ENCODE results near the gene YIF1A. TPM values are rescaled to one million over a fixed set of nuclear protein-coding genes. Genes with fewer than 3 reads are reported as not detected.
"Not testable (repeated sequence)": the region's sequence is repeated elsewhere in the genome, so short reads cannot be mapped to it uniquely, and the experiment has no call there.

The YIF1A gene
- total and polyA plus RNA-seq, 8 donors = 39.7 to 112 (median 56.6) TPM

GRCh38 chr11:66277471-66278362, 11.2 kb downstream of the YIF1A start, which contains the start of gene CNIH2:
Gene CNIH2, plus strand, starts transcription at chr11:66278175. Its CDS starts 282 bp downstream, at chr11:66278457.
- H3K27ac ChIP-seq = no peak within 1 kb of the TSS
- peaks cover 0 to 5% (median 0%) of the 10 kb centered on the region in 3 donors for H3K4me1 ChIP-seq
- peak; percentile 8 to 49 (median 26) for ATAC-seq
- no peaks in the 10 kb centered on the region for H3K27me3 ChIP-seq
- H3K4me3 ChIP-seq = peak within 1 kb of the TSS in 2 of 4 donors; percentile 24 to 35
- TF ChIP-seq, protein P1, sequence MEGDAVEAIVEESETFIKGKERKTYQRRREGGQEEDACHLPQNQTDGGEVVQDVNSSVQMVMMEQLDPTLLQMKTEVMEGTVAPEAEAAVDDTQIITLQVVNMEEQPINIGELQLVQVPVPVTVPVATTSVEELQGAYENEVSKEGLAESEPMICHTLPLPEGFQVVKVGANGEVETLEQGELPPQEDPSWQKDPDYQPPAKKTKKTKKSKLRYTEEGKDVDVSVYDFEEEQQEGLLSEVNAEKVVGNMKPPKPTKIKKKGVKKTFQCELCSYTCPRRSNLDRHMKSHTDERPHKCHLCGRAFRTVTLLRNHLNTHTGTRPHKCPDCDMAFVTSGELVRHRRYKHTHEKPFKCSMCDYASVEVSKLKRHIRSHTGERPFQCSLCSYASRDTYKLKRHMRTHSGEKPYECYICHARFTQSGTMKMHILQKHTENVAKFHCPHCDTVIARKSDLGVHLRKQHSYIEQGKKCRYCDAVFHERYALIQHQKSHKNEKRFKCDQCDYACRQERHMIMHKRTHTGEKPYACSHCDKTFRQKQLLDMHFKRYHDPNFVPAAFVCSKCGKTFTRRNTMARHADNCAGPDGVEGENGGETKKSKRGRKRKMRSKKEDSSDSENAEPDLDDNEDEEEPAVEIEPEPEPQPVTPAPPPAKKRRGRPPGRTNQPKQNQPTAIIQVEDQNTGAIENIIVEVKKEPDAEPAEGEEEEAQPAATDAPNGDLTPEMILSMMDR (IDR thresholded peaks at IDR 0.05) = no peak
- no peaks in the 10 kb centered on the region for H3K9me3 ChIP-seq
- WGBS, 2 donors = 4 to 6% methylated on average over 37 to 84 of the region's 84 CpGs
- intact Hi-C loops (cut with DNase I) = no loop called here
- FAIRE-seq = no peak
- peak in 4 of 6 donors; percentile 37 to 81 (median 68) for DNase-seq
- H3K36me3 ChIP-seq = peaks cover 0 to 26% (median 20%) of the 10 kb centered on the region in 3 donors

GRCh38 chr11:66277064-66277463, 11.9 kb downstream of the YIF1A start:
- peak in 1 of 6 donors; percentile 38 for DNase-seq
- WGBS, 2 donors = 78 to 84% methylated on average over 4 of the region's 4 CpGs
- intact Hi-C loops (cut with DNase I); H3K4me1 ChIP-seq; FAIRE-seq; H3K4me3 ChIP-seq; ATAC-seq; H3K27me3 ChIP-seq; H3K27ac ChIP-seq; H3K9me3 ChIP-seq: not testable (repeated sequence)
- H3K36me3 ChIP-seq = peaks cover 0 to 33% (median 27%) of the 10 kb centered on the region in 3 donors

DNA sequence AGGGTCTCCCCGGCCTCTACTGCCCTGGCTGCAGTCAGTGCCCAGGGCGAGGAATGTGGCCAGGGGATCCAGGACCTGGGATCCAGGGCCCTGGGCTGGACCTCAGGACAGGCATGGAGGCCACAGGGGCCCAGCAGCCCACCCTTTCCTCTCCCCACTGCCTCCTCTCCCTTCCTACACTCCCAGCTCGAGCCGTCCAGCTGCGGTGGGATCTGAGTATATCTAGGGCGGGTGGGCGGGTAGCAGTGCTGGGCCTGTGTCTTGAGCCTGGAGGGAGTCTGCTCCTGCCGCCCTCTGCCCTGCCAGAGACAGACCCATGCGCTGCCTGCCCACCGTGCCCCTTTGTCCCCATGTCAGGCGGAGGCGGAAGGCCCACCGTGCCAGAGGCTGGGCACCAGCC, 12.3 kb downstream of the YIF1A start:
- 85 to 90% methylated on average over 11 to 13 of the region's 13 CpGs for WGBS, 2 donors
- H3K27me3 ChIP-seq; H3K9me3 ChIP-seq; H3K4me1 ChIP-seq; H3K27ac ChIP-seq; ATAC-seq; FAIRE-seq; H3K4me3 ChIP-seq; intact Hi-C loops (cut with DNase I): not testable (repeated sequence)
- peaks cover 0 to 34% (median 29%) of the 10 kb centered on the region in 3 donors for H3K36me3 ChIP-seq
- peak in 1 of 6 donors; percentile 64 for DNase-seq

GRCh38 chr11:66275984-66276612, 12.8 kb downstream of the YIF1A start:
- intact Hi-C loops (cut with DNase I) = no loop called here
- 88 to 90% methylated on average over 14 of the region's 14 CpGs for WGBS, 2 donors
- H3K4me3 ChIP-seq = no peak overlapping the region
- peaks cover 0 to 3% (median 0%) of the 10 kb centered on the region in 3 donors for H3K4me1 ChIP-seq
- FAIRE-seq (no peak), DNase-seq (peak in 1 of 6 donors; percentile 61), ATAC-seq (no peak)
- H3K36me3 ChIP-seq = peaks cover 0 to 34% (median 29%) of the 10 kb centered on the region in 3 donors
- TF ChIP-seq, protein P1 (IDR thresholded peaks at IDR 0.05) = no peak
- H3K9me3 ChIP-seq = no peaks in the 10 kb centered on the region
- no peak overlapping the region for H3K27ac ChIP-seq
- H3K27me3 ChIP-seq = no peaks in the 10 kb centered on the region

DNA sequence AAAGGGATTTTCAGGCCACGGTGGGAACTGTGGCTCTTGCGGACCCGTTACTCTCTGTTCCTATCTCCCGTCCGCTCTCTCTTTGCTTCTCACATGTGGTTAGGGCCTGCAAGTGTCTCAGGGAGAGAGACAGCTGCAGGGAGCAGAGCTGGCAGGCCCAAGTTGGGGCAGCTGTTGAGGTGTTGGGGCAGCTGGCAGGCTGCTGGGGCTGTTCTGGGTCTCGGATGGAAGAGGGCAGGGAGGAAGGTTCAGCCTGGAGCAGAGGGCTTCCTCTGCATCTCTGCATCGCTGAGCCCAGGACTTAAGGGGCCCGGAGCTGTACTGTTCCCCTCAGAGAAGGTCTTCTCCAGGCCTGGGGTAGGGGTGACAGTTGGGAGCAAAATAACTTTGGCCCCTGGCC, 13.5 kb downstream of the YIF1A start:
- FAIRE-seq (no peak), ATAC-seq (no peak), DNase-seq (no peak)
- H3K27me3 ChIP-seq = no peaks in the 10 kb centered on the region
- H3K4me1 ChIP-seq = peaks cover 0 to 3% (median 0%) of the 10 kb centered on the region in 3 donors
- H3K4me3 ChIP-seq = no peak overlapping the region
- no peaks in the 10 kb centered on the region for H3K9me3 ChIP-seq
- H3K36me3 ChIP-seq = peaks cover 0 to 34% (median 29%) of the 10 kb centered on the region in 3 donors
- TF ChIP-seq, protein P1 (IDR thresholded peaks at IDR 0.05) = no peak
- 91 to 92% methylated on average over 7 to 8 of the region's 8 CpGs for WGBS, 2 donors
- H3K27ac ChIP-seq = no peak overlapping the region
- intact Hi-C loops (cut with DNase I) = no loop called here

Measured in pancreas (tissue), 10 donors.